ENCODE measurements around the gene UTP4. TPM values are rescaled to one million over a fixed set of nuclear protein-coding genes. Genes with fewer than 3 reads are reported as not detected.

UTP4 gene
- total and polyA plus RNA-seq, 2 of the 8 experiments (the other 6 are each of a cell fraction or from before 2014, with no cell fraction given): 101 to 118 TPM

- TF ChIP-seq NANOG (IDR thresholded peaks at IDR 0.05; ENCODE audit: insufficient read depth, low read depth, low read length, poor library complexity, severe bottlenecking) (no peak), CEBPB (IDR thresholded peaks at IDR 0.05; ENCODE audit: low read depth, low read length) (no peak), SP4 (IDR thresholded peaks at IDR 0.05; ENCODE audit: low read length) (no peak), BCL11A (IDR thresholded peaks at IDR 0.05; ENCODE audit: low read depth in 2 of 2, low read length in 2 of 2) (no peak), CTCF (IDR thresholded peaks at IDR 0.05; ENCODE audit: control extremely low read depth in 1 of 3, insufficient read depth in 1 of 3, low read depth in 1 of 3, low read length in 3 of 3) (peak in 1 of 3 experiments; percentile 19; a peak in 1 of 4 replicates), KDM1A (IDR thresholded peaks at IDR 0.05; ENCODE audit: borderline replicate concordance, low read length) (no peak), MAX (IDR thresholded peaks at IDR 0.05) (peak; percentile 85), ASH2L (IDR thresholded peaks at IDR 0.05; ENCODE audit: low read length) (no peak), FOSL1 (IDR thresholded peaks at IDR 0.05; ENCODE audit: insufficient read depth, low read depth, low read length) (peak; percentile 91), CBX8 (IDR thresholded peaks at IDR 0.05; ENCODE audit: borderline replicate concordance, low read depth, low read length) (no peak), TBP (IDR thresholded peaks at IDR 0.05; ENCODE audit: low read depth, low read length) (no peak), RFX5 (IDR thresholded peaks at IDR 0.05; ENCODE audit: borderline replicate concordance, low read depth, low read length) (no peak), ATF2 (IDR thresholded peaks at IDR 0.05; ENCODE audit: low read length) (no peak), KDM4A (IDR thresholded peaks at IDR 0.05; ENCODE audit: low read depth, low read length, severe bottlenecking) (no peak), RNF2 (IDR thresholded peaks at IDR 0.05; ENCODE audit: borderline replicate concordance, low read depth, low read length, missing control alignments, poor library complexity, severe bottlenecking) (no peak)
These were observed 24.2 kb upstream of the UTP4 start (continued) for GRCh38 chr16:69108064-69108904.

Data from H1 (cell line).